ACC112 (cell line): ENCODE measurements around the gene PRKG2.
A peak's percentile ranks its signal among the peaks of the same experiment; 100 is the strongest.
"Not testable (repeated sequence)": the region's sequence is repeated elsewhere in the genome, so short reads cannot be mapped to it uniquely, and the experiment has no call there.

Experiments used
- H2AFZ ChIP-seq: fragments of 200-600 bp; sonication (generic); one replicate; pipeline ENCODE4 v1.6.0; 2017; ENCODE audit warnings: antibody characterized with exemption, low read length; ENCODE audit not compliant: unreplicated experiment
- H3K27ac ChIP-seq: fragments of 200-600 bp; sonication (generic); 2 replicates; pipeline ENCODE4 v1.5.1; 2014; ENCODE audit warnings: low read depth, mild to moderate bottlenecking, antibody characterized with exemption, low read length, moderate library complexity
- H3K27me3 ChIP-seq: fragments of 200-600 bp; sonication (generic); 2 replicates; pipeline ENCODE4 v1.6.1; 2014; ENCODE audit warnings: mild to moderate bottlenecking, antibody characterized with exemption, low read length, moderate library complexity, mixed read lengths; ENCODE audit not compliant: insufficient read depth
- H3K36me3 ChIP-seq: fragments of 200-600 bp; sonication (generic); 2 replicates; pipeline ENCODE4 v1.6.1; 2016; ENCODE audit warnings: mild to moderate bottlenecking, antibody characterized with exemption, low read length, moderate library complexity, mixed read lengths; ENCODE audit not compliant: insufficient read depth
- H3K4me1 ChIP-seq: fragments of 200-600 bp; sonication (generic); one replicate; pipeline ENCODE4 v1.6.1; 2016; ENCODE audit warnings: low read length, mixed read lengths; ENCODE audit not compliant: insufficient read depth, unreplicated experiment, control insufficient read depth
- H3K4me3 ChIP-seq: fragments of 200-600 bp; sonication (generic); 2 replicates; pipeline ENCODE4 v1.5.1; 2014; ENCODE audit warnings: mild to moderate bottlenecking, low read depth, low read length
- H3K79me2 ChIP-seq: fragments of 200-600 bp; sonication (generic); one replicate; pipeline ENCODE4 v1.6.0; 2016; ENCODE audit warnings: low read length; ENCODE audit not compliant: control insufficient read depth, unreplicated experiment, insufficient read depth

The PRKG2 gene

GRCh38 chr4:81194286-81194685, 20.7 kb downstream of the PRKG2 start:
- Histone ChIP-seq H3K36me3 (no peaks in the 10 kb centered on the region), H3K4me3 (no peak overlapping the region), H3K27ac (no peak overlapping the region), H3K4me1 (no peaks in the 10 kb centered on the region), H3K79me2 (no peaks in the 10 kb centered on the region), H3K27me3 (no peaks in the 10 kb centered on the region), H2AFZ (no peak overlapping the region)

- Histone ChIP-seq H3K36me3 (peaks cover 3% of the 10 kb centered on the region; the same call in 1 of the 2 replicates), H3K27ac (no peak overlapping the region), H2AFZ (no peak overlapping the region), H3K4me3 (no peak overlapping the region), H3K79me2 (no peaks in the 10 kb centered on the region), H3K4me1 (no peaks in the 10 kb centered on the region), H3K27me3 (no peaks in the 10 kb centered on the region)
These were observed 34.1 kb downstream of the PRKG2 start for GRCh38 chr4:81180916-81181315.

GRCh38 chr4:81179326-81179725, 35.7 kb downstream of the PRKG2 start:
- H3K79me2 ChIP-seq: no peaks in the 10 kb centered on the region
- H3K4me3 ChIP-seq: no peak overlapping the region
- peaks cover 3% of the 10 kb centered on the region; the same call in 1 of the 2 replicates for H3K36me3 ChIP-seq
- H3K4me1 ChIP-seq: no peaks in the 10 kb centered on the region
- no peaks in the 10 kb centered on the region for H3K27me3 ChIP-seq
- no peak overlapping the region for H3K27ac ChIP-seq
- H2AFZ ChIP-seq: no peak overlapping the region

GRCh38 chr4:81173213-81173612, 41.8 kb downstream of the PRKG2 start:
- Histone ChIP-seq H3K4me1 (peaks cover 12% of the 10 kb centered on the region), H3K79me2 (no peaks in the 10 kb centered on the region), H2AFZ (no peak overlapping the region), H3K27ac (0 out of 2 replicates have a peak overlapping the region, but pooled peaks have one; percentile 29), H3K27me3 (no peaks in the 10 kb centered on the region), H3K4me3 (no peak overlapping the region), H3K36me3 (no peaks in the 10 kb centered on the region)

- Histone ChIP-seq H3K36me3 (no peaks in the 10 kb centered on the region), H2AFZ (peak overlapping the region; percentile 64), H3K4me1 (peaks cover 38% of the 10 kb centered on the region), H3K27ac (peak overlapping the region; percentile 62), H3K27me3 (no peaks in the 10 kb centered on the region), H3K4me3 (peak overlapping the region; percentile 50; the same call in 1 of the 2 replicates), H3K79me2 (no peaks in the 10 kb centered on the region)
These were observed 48.4 kb downstream of the PRKG2 start for GRCh38 chr4:81166458-81167160.

GRCh38 chr4:81165861-81166430, 49.1 kb downstream of the PRKG2 start:
- H2AFZ ChIP-seq: peak overlapping the region; percentile 64
- H3K79me2 ChIP-seq: no peaks in the 10 kb centered on the region
- no peaks in the 10 kb centered on the region for H3K27me3 ChIP-seq
- peak overlapping the region; percentile 62 for H3K27ac ChIP-seq
- H3K4me3 ChIP-seq: peak overlapping the region; percentile 50; the same call in 1 of the 2 replicates
- peaks cover 38% of the 10 kb centered on the region for H3K4me1 ChIP-seq
- no peaks in the 10 kb centered on the region for H3K36me3 ChIP-seq

- H3K4me3 ChIP-seq: peak overlapping the region; percentile 49
- H2AFZ ChIP-seq: peak overlapping the region; percentile 69
- no peaks in the 10 kb centered on the region for H3K36me3 ChIP-seq
- H3K4me1 ChIP-seq: peaks cover 38% of the 10 kb centered on the region
- H3K79me2 ChIP-seq: no peaks in the 10 kb centered on the region
- no peaks in the 10 kb centered on the region for H3K27me3 ChIP-seq
- peak overlapping the region; percentile 62 for H3K27ac ChIP-seq
These were observed 50.2 kb downstream of the PRKG2 start for GRCh38 chr4:81164623-81165416.

- H3K36me3 ChIP-seq: no peaks in the 10 kb centered on the region
- no peaks in the 10 kb centered on the region for H3K27me3 ChIP-seq
- no peaks in the 10 kb centered on the region for H3K79me2 ChIP-seq
- peak overlapping the region; percentile 49; the same call in 1 of the 2 replicates for H3K4me3 ChIP-seq
- H2AFZ ChIP-seq: peak overlapping the region; percentile 23
- peak overlapping the region; percentile 62 for H3K27ac ChIP-seq
- H3K4me1 ChIP-seq: peaks cover 38% of the 10 kb centered on the region
These were observed 50.9 kb downstream of the PRKG2 start for GRCh38 chr4:81164126-81164525.

GRCh38 chr4:81162752-81163458, 52.1 kb downstream of the PRKG2 start:
- H3K36me3 ChIP-seq: no peaks in the 10 kb centered on the region
- H3K79me2 ChIP-seq: no peaks in the 10 kb centered on the region
- no peak overlapping the region for H3K4me3 ChIP-seq
- H3K27me3 ChIP-seq: no peaks in the 10 kb centered on the region
- no peak overlapping the region for H3K27ac ChIP-seq
- H2AFZ ChIP-seq: no peak overlapping the region
- peaks cover 38% of the 10 kb centered on the region for H3K4me1 ChIP-seq

- not testable (repeated sequence) for H3K79me2 ChIP-seq, H2AFZ ChIP-seq, H3K27me3 ChIP-seq, H3K4me1 ChIP-seq, H3K36me3 ChIP-seq, H3K27ac ChIP-seq
- H3K4me3 ChIP-seq: peak overlapping the region; percentile 46
These were observed 61.2 kb downstream of the PRKG2 start for GRCh38 chr4:81153714-81154323.
